HG03139 (cell line): ENCODE data around the gene SLC25A44.

ENCODE experiments used
- ATAC-seq: cut with Tn5 transposase; IDR thresholded peaks from one replicate; pipeline ENCODE4 v1.9.1; 2021; ENCODE audit not compliant: unreplicated experiment

The SLC25A44 gene

DNA sequence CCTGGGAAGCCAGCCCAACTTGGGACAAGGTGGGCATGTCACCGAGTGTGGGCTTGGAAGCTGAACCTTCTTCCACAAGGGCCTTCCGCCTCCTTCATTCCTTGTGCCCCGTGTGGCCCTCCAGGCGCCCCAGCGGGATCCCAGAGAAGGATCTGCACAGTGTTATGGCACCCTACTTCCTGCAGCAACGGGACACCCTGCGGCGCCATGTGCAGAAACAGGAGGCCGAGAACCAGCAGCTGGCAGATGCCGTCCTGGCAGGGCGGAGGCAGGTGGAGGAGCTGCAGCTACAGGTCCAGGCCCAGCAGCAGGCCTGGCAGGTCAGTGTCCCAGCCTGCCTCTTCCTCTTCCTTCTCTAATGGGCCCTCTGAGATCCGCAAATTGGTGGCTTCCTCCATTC, 42.3 kb downstream of the SLC25A44 start:
- ATAC-seq = no peak

DNA sequence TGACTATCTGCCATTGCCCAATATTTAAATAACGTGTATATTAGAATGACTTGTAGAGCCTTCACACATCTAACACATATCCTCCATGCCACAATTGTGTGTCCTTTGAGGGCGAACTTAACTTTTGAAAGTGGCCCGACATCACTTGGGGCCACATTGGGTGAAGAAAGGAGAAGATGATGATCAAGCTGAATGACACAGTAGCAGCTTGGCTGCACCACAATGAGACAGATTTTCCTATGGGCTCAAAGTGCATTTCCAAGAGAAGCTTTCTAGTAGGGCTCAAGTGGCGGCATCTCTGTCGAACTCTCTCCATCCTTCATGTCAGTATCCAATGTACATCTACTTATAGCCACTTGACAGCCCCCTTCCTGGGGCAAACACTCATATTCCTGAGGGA, 44.3 kb downstream of the SLC25A44 start:
- ATAC-seq = no peak

DNA sequence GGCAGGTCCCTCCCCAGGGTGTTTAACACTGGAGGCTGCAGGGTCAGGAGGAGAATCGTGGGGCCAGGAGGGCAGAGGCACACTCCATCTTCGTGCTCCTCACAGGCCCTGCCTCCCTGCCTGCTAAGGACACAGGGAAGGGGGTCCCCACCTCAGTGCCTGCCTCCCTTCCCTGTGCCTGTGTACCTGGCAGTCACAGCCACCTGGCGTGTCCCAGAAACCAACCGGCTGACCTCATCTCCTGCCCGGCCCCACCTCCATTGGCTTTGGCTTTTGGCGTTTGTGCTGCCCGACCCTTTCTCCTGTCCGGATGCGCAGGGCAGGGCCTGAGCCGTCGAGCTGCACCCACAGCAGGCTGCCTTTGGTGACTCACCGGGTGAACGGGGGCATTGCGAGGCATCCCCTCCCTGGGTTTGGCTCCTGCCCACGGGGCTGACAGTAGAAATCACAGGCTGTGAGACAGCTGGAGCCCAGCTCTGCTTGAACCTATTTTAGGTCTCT, 47.5 kb downstream of the SLC25A44 start:
- no peak for ATAC-seq

DNA sequence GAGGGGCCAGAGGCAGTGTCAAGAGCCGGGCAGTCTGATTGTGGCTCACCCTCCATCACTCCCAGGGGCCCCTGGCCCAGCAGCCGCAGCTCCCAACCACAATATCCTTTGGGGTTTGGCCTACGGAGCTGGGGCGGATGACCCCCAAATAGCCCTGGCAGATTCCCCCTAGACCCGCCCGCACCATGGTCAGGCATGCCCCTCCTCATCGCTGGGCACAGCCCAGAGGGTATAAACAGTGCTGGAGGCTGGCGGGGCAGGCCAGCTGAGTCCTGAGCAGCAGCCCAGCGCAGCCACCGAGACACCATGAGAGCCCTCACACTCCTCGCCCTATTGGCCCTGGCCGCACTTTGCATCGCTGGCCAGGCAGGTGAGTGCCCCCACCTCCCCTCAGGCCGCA, 48.0 kb downstream of the SLC25A44 start, which contains the start of gene BGLAP:
Gene BGLAP, plus strand, starts transcription at position 259 of the 400 bp plus-strand sequence. Its CDS starts 48 bp downstream, at position 307.
- ATAC-seq = no peak

DNA sequence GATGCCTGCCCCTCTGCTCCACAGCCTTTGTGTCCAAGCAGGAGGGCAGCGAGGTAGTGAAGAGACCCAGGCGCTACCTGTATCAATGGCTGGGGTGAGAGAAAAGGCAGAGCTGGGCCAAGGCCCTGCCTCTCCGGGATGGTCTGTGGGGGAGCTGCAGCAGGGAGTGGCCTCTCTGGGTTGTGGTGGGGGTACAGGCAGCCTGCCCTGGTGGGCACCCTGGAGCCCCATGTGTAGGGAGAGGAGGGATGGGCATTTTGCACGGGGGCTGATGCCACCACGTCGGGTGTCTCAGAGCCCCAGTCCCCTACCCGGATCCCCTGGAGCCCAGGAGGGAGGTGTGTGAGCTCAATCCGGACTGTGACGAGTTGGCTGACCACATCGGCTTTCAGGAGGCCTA, 48.8 kb downstream of the SLC25A44 start:
- no peak for ATAC-seq

DNA sequence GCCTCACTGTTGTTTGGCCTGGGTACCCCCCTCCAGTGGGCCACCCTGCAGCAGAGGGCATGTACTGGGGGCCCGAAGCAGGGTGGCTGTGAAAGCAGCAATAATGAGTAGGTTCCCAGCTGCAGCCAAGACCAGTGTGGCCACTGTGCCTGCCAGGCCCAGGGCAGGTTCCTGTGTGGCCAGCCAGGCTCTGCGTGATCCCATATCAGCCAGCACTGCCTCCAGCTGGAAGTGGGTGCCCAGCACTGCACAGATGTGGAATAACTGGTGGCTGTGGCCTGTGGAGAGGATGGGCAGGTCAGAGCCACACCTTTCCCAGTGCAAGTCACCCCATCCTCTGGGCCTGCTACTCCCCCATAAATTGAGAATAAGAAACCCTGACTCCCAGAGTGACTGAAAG, 50.2 kb downstream of the SLC25A44 start:
- no peak for ATAC-seq

DNA sequence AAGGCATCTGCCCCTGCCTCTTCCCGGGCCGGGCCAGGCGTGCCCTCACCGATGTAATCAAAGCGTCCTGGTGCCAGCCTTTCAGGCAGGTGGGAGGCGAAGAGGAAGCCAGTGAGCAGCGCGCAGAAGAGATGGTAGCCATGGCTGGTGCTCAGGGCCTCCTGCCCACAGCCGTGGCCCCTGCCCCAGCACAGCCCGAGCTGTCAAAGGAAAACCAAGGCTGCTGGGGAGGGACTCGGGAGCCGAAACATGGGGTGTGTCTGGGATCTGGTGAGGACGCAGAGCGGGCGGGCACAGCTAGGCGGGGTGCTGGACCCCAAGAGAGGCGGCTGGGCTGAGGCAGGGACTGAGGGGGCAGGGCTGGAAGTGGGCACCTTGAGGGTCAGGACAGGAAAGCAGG, 50.8 kb downstream of the SLC25A44 start:
- no peak for ATAC-seq

DNA sequence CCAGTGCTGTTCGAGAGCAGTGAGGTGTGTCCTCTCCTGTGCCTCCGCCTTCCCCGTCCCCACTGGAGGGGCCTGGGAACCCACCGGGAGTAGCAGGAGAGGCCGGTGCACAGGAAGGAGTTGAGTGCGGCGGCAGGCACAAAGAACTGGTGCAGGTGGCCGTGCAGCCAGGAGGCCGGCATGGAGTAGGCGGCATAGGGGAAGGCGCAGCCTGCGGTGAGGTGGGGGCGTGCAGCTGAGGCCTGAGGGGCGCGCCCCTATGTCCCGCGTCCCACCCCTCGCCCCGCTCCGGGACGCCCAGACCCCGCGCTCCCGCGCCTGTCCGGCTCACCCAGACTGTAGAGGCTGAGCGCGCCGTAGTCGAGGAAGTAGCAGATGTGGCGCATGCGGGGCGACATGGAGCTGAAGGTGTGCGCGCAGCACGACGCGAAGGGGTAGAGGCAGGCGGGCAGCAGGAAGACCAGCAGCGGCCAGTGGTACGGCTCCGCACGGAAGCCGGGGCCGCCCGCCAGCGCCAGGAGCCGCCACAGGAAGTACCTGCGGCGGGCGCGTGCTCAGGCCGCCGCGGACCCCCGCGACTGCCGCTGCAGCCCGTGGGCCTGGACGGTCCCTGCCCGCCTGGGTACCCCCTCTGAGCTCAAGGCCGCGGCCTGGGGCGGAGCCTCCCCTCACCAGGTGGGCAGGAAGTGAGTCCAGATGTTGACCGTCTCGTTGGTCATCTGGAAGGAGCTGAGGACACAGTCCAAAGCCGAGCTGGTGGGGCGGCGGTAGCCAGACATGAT, 51.7 kb downstream of the SLC25A44 start:
- no peak for ATAC-seq

DNA sequence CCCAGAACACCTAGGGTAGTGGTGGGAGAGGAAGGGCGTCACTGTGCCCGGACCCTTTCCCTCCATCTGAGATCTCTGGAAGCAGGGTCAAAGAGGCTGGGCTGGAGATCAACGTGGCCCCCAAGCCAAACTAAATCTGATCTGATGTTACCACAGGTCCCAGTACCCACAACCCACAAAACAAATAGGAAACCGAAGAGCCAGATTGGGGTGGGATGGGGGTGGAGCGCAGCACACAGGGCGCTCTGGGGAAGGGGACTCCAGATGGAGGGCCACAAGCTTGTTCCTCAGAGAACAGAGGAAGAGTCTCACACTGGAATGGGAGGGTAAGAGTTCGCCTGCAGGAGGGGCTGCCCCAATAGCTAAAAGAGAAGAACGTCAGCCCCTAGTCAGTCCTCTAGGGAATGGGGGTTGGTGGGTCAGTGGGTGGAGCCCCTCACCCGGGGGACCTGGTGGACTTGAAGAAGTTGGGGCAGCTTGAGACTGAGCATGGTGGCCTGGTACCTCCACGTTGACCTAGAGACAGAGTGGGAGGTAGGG, 52.4 kb downstream of the SLC25A44 start:
- ATAC-seq = no peak

DNA sequence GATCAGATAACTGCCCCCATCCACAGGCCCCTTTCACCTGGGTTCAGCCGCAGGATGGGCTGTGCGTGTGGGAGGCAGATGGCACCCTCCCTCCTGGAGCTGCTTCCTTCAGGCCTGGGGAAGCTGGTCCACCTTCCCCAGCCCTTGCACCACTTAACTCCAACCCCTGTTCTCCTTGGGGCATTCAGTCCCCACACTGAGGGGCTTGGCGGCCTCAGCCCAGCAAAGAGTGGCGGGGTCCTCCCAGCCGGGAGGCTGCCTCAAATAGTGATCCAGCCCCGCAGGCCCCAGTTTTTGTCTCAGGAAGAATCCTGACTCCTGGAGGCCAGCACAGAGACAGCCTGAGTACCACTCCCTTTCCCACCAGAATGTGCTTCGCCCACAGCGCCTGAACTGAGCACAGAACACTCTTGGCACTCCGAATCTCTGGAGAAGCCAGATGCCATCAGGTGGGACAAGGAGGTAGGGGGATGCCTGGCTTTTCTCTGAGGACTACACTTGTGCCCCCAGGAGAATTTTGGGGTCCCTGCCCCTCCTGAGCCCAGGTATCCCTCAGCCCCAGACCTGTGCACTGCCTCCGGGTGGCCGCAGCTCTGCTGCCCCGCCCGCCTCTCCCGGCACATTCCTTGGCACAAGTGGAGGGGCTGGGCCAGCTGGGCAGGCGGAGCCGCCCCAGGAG, 53.0 kb downstream of the SLC25A44 start:
- no peak for ATAC-seq

DNA sequence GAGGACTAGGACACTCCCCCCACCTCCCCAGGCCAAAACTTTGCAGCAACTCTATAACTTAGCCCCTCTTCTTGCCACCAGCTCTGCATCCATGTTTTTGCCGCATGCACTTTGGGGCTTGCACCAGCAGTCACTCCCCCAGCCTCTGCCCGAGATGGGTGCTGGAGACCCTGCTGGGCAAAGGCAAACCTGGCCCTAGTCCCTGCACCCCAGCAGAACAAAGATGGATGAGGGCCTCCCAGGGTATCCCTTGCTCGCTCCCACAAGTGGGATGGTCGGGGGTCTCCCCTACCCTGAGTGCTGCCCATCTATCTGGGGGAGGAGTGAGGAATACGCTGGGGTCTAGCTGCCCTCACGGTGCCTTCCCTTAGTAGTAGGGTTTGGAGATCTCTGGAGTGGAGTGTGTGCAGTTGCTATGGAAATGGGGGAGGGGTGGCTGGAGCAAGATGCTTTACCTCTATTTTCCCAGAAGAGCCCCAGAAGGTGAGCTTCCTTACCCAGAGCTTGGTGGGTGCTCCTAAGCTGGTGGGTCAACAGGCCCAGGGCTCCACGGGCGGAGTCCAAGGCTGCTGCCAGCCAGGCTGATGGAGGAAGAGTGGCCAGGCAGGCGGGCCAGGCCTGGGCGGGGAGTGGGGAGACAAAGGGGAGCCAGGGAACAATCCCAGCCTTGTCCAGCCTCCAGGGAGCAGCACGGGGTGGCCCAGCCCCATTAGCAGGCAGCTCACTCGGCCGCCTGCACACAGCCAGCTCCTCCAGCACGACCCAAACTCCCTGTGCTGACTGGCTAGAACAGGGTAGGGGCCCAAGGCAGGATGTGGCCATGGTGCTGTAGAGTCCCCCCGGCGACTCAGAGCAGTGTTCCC, 53.8 kb downstream of the SLC25A44 start, which contains the start of gene PAQR6:
Gene PAQR6, minus strand, starts transcription at position 597 of the 863 bp plus-strand sequence. CDS start 1,325 bp downstream, outside the sequence.
- ATAC-seq = no peak

DNA sequence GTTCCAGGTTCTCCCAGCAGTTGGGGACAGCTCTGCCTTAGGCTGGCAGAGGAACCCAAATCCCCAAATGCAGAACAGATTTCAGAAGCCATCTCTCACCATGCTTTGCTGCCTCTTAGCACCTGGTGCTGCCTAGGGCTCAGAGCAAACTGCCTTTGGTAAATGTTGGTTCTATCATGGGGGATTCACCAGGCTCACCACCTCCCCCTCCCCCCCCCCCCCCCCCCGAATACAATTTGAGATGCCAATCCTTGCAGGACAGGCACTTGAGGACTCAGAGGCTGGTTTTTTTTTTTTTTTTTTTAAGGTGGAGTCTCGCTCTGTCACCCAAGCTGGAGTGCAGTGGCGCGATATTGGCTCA, 54.4 kb downstream of the SLC25A44 start:
- no peak for ATAC-seq

DNA sequence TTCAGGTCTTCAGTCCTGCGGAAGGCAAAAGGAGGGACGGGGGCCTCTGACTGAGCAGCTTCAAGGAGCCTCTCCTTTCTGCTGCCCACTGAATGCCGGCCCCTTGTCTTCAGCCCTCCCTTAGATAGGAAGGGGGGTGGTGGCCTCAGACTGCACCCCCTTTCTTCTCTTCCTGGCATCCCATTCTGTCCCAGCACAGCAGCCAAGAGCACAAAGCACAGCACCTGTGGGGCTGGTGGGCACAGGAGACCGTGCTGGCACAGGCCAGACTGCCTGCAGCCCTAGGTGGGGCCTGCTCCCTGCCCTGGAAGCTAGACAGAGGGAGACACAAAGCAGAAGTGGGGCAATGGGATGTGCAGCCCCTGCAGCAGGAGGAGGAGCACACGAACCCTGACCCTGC, 55.7 kb downstream of the SLC25A44 start:
- no peak for ATAC-seq

DNA sequence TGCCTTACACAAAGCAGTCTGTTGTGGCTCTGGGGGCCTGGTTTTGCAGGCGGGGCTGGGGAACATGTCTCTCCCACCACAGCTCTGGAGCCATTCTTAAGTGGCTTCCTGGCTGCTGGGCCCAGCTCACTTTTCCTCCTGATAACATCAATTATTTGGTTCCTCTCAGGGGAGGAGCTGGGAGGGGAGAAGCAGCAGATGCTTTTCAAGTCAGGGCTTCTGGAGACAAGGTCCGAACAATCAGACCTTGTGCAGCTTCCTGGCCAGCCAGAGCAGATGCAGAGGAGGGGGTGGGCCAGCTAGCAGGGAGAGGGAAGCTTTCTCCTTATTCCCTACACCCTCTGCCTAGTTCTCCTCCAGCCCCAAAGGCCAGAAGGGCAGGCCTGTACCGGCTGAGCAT, 57.6 kb downstream of the SLC25A44 start:
- ATAC-seq = no peak

DNA sequence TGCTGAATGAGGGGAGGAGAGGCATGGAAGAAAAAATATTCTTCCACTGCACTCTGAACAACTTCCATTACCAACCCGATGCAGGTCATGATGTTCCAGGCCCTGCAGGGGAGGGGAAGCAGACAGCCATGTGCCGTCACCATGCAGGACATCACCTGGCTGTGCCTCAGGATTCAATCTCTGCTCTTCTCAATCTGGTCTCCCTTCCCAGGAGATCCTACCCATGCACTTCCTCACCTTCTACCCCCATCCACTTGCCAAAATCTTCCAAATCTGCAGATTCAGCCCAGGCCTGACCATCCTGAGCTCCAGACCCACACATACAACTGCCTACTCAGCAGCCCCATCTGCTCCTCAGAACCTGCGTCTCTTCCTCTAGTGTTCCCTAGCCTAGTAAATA, 59.7 kb downstream of the SLC25A44 start:
- no peak for ATAC-seq

DNA sequence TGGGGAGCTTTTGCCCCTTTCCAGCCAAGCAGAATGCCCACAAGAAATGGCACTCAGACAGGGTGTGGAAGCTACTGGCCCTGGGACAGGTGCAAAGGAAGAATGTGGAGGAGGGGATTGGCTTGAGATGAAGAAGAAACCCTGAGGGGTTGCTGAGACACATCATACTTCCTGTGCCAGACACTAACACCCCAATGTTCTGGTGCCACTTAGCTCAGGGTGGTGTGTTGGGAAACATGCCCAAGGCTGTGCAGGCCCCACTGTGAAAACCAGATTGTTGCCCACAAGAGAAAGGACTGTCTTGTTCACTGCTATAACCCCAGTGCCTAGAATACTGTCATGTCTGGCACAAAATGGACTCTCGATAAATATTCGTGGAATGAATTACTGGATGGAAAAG, 63.8 kb downstream of the SLC25A44 start:
- no peak for ATAC-seq

DNA sequence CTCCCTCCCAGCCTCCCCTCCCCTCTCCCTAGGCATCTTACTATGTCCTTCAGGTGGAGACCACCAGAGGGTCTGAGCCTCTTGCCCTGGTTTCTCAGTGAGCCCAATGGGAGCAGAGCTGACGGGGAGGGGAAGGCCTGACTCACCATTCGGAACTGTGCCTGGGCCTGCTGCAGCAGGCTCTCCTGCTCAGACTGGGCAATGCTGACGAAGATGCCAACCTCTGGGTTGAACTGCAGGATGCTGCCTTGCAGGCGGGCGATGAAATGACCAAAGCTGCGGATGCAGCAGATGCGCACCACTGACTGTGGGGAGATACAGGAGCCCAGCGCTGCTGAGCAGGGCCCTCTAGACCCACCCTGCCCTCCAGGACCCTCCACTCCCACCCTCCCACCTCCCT, 65.0 kb downstream of the SLC25A44 start:
- ATAC-seq = no peak

DNA sequence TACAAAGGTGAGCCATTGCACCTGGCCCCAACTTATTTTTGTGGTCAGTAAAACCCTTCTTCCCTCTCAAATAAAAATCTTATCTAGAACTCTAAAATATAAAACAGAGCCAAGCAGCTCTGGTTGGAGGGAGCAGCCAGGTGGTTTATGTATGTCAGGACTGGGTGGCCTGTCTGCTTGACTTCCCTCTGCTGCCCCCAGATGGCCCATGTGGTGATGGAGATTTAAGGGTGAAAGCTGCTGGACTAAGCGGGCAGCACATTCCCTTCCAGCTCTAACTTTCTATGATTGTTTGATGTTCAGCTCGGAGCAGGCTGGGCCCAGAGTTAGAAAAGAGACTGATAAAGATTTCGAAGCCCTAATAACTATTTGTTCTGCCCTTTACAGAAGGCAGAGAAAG, 65.9 kb downstream of the SLC25A44 start:
- ATAC-seq = no peak

DNA sequence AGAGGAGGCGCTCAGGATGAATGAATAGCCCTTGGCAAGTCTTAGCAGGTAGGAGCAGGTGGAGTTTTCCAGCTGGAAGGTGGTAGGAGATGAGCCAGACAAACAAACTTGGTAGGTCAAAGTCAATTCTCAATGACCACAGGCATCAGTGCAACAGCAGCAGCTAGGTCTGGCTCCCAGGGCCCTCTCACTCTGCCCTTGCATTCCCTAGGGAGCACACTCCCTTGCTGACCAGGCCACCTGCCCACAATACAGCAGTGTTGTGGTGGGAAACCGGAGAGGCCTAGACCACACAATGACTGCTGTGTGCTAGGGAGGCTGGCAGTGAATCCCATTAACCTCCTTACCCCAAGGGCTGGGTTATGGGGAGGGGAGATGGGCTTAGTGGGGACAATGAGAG, 67.0 kb downstream of the SLC25A44 start:
- no peak for ATAC-seq
